ENCODE measurements around the gene PTPRN2. TPM values are rescaled to one million over a fixed set of nuclear protein-coding genes. Genes with fewer than 3 reads are reported as not detected.

The PTPRN2 gene
- total and polyA plus RNA-seq, 2 of the 13 experiments (the other 11 are each of a cell fraction or from before 2014, with no cell fraction given), result 2.5 to 24.2 TPM

GRCh38 chr7:158256091-158256816 lies 331.4 kb downstream of the PTPRN2 start:
- no peaks in the 10 kb centered on the region for H3K4me1 ChIP-seq (ENCODE audit: insufficient read depth, low read length)
- no peaks in the 10 kb centered on the region for H3K9me3 ChIP-seq (ENCODE audit: low read length)
- no peak overlapping the region for H3K9ac ChIP-seq (ENCODE audit: insufficient read depth, low read depth, low read length)
- no peak overlapping the region for H2AFZ ChIP-seq (ENCODE audit: low read length)
- FAIRE-seq (no peak), DNase-seq (ENCODE audit: low spot score) (no peak), ATAC-seq (no peak)
- ChIA-PET CTCF (ENCODE audit: low intra/inter-chr PET ratio, low total read pairs) (no interaction called here), POLR2A (no interaction called here)
- 88% methylated on average over 16 of the region's 19 CpGs for WGBS (ENCODE audit: low lambda C conversion rate)
- no TSS peak for BruUV-seq (replicated peaks)
- intact Hi-C loops (cut with micrococcal nuclease; ENCODE audit: unreplicated experiment), result no loop called here
- H4K20me1 ChIP-seq (ENCODE audit: insufficient read depth, low read length), result peaks cover 25% of the 10 kb centered on the region; the same call in 1 of the 2 replicates
- H3K79me2 ChIP-seq (ENCODE audit: insufficient read depth, low read length), result no peaks in the 10 kb centered on the region
- H3K4me2 ChIP-seq (ENCODE audit: low read depth, low read length), result no peak overlapping the region
- H3K27ac ChIP-seq (ENCODE audit: extremely low read length, insufficient read depth, low read length), result no peak overlapping the region
- TF ChIP-seq MATR3 (CRISPR knock-in tag; IDR thresholded peaks at IDR 0.05) (no peak), YEATS2 (CRISPR knock-in tag; IDR thresholded peaks at IDR 0.05; ENCODE audit: borderline replicate concordance) (no peak), SIX4 (CRISPR knock-in tag; IDR thresholded peaks at IDR 0.05) (no peak)
- H3K36me3 ChIP-seq (replicated peaks in 1 of 2; ENCODE audit: control insufficient read depth in 1 of 2, insufficient read depth in 2 of 2, low read length in 2 of 2), result no peaks in the 10 kb centered on the region
- H3K4me3 ChIP-seq (replicated peaks in 1 of 3; ENCODE audit: insufficient read depth in 1 of 3, low read depth in 2 of 3, low read length in 3 of 3), result no peak overlapping the region
- no peaks in the 10 kb centered on the region for H3K27me3 ChIP-seq (ENCODE audit: control insufficient read depth in 1 of 2, insufficient read depth in 2 of 2, low read length in 2 of 2)
- in situ Hi-C loops (cut with HindIII; ENCODE audit: extremely low pct_ligation_motif_present, low pct_unique_long_range_greater_than_20kb), result no loop called here

- no peak for DNase-seq (ENCODE audit: low spot score)
- ATAC-seq, result no peak
- Histone ChIP-seq H3K9ac (ENCODE audit: insufficient read depth, low read depth, low read length) (no peak overlapping the region), H3K4me2 (ENCODE audit: low read depth, low read length) (no peak overlapping the region), H3K4me3 (replicated peaks in 1 of 3; ENCODE audit: insufficient read depth in 1 of 3, low read depth in 2 of 3, low read length in 3 of 3) (no peak overlapping the region), H3K27ac (ENCODE audit: extremely low read length, insufficient read depth, low read length) (no peak overlapping the region), H4K20me1 (ENCODE audit: insufficient read depth, low read length) (peaks cover 32% of the 10 kb centered on the region; the same call in 1 of the 2 replicates), H3K27me3 (ENCODE audit: control insufficient read depth in 1 of 2, insufficient read depth in 2 of 2, low read length in 2 of 2) (no peaks in the 10 kb centered on the region), H3K36me3 (replicated peaks in 1 of 2; ENCODE audit: control insufficient read depth in 1 of 2, insufficient read depth in 2 of 2, low read length in 2 of 2) (no peaks in the 10 kb centered on the region), H3K4me1 (ENCODE audit: insufficient read depth, low read length) (no peaks in the 10 kb centered on the region), H3K9me3 (ENCODE audit: low read length) (no peaks in the 10 kb centered on the region), H2AFZ (ENCODE audit: low read length) (no peak overlapping the region), H3K79me2 (ENCODE audit: insufficient read depth, low read length) (no peaks in the 10 kb centered on the region)
- 63% methylated on average over 3 of the region's 7 CpGs for WGBS (ENCODE audit: low lambda C conversion rate)
- ChIA-PET POLR2A (no interaction called here), CTCF (ENCODE audit: low intra/inter-chr PET ratio, low total read pairs) (no interaction called here)
- intact Hi-C loops (cut with micrococcal nuclease; ENCODE audit: unreplicated experiment), result no loop called here
- BruUV-seq (replicated peaks), result no TSS peak
- in situ Hi-C loops (cut with HindIII; ENCODE audit: extremely low pct_ligation_motif_present, low pct_unique_long_range_greater_than_20kb), result no loop called here
- no peak for FAIRE-seq
- TF ChIP-seq ZNF790 (CRISPR knock-in tag; IDR thresholded peaks at IDR 0.05; ENCODE audit: borderline replicate concordance) (no peak), ARNTL (CRISPR knock-in tag; IDR thresholded peaks at IDR 0.05) (no peak), ZNF674 (CRISPR knock-in tag; IDR thresholded peaks at IDR 0.05; ENCODE audit: low read depth) (no peak), RFXAP (CRISPR knock-in tag; IDR thresholded peaks at IDR 0.05; ENCODE audit: borderline replicate concordance) (no peak), GATAD2A (CRISPR knock-in tag; IDR thresholded peaks at IDR 0.05) (no peak)
These were observed 332.1 kb downstream of the PTPRN2 start for GRCh38 chr7:158255558-158255957.
